Activated CD8-positive, alpha-beta memory T cell treated with anti-CD3 and anti-CD28 coated beads, Interleukin-2, amount 50 U/mL, for 24 hours (primary cell): ENCODE data around the gene FRA10AC1.

Experiments
- DNase-seq: peaks from one replicate; pipeline ENCODE4 v3.0.0-alpha.2; 2020; ENCODE audit errors: extremely low read depth

The FRA10AC1 gene

GRCh38 chr10:93702210-93703001 lies at the start of gene FRA10AC1:
FRA10AC1 (minus strand) TSS chr10:93702592; CDS start chr10:93700106, 2,486 bp downstream.
- DNase-seq: peak; percentile 85

- DNase-seq: no peak
Observed at GRCh38 chr10:93751832-93752231, 49.4 kb upstream of the FRA10AC1 start.

- DNase-seq: no peak
Observed at GRCh38 chr10:93751124-93751523, 48.7 kb upstream of the FRA10AC1 start.

GRCh38 chr10:93749218-93749799 lies 46.9 kb upstream of the FRA10AC1 start:
- DNase-seq: no peak

- DNase-seq: no peak
Observed at GRCh38 chr10:93746844-93747284, 44.5 kb upstream of the FRA10AC1 start.

- no peak for DNase-seq
Observed at GRCh38 chr10:93745408-93746065, 43.1 kb upstream of the FRA10AC1 start.

- no peak for DNase-seq
Observed at GRCh38 chr10:93742633-93743349, 40.4 kb upstream of the FRA10AC1 start.

GRCh38 chr10:93741367-93741766 lies 39.0 kb upstream of the FRA10AC1 start:
- DNase-seq: no peak

- DNase-seq: no peak
Observed at GRCh38 chr10:93726024-93726423, 23.6 kb upstream of the FRA10AC1 start.

GRCh38 chr10:93723153-93723552 lies 20.8 kb upstream of the FRA10AC1 start:
- DNase-seq: no peak

GRCh38 chr10:93722550-93722949 lies 20.2 kb upstream of the FRA10AC1 start:
- DNase-seq: no peak

GRCh38 chr10:93719901-93720300 lies 17.5 kb upstream of the FRA10AC1 start:
- DNase-seq: no peak

- DNase-seq: no peak
Observed at GRCh38 chr10:93718937-93719725, 16.7 kb upstream of the FRA10AC1 start.

- no peak for DNase-seq
Observed at GRCh38 chr10:93716766-93717165, 14.4 kb upstream of the FRA10AC1 start.

GRCh38 chr10:93715345-93715744 lies 13.0 kb upstream of the FRA10AC1 start:
- DNase-seq: no peak

GRCh38 chr10:93712593-93712992 lies 10.2 kb upstream of the FRA10AC1 start:
- no peak for DNase-seq

- no peak for DNase-seq
Observed at GRCh38 chr10:93711891-93712290, 9.5 kb upstream of the FRA10AC1 start.

- DNase-seq: no peak
Observed at GRCh38 chr10:93710333-93710909, 8.0 kb upstream of the FRA10AC1 start.

- no peak for DNase-seq
Observed at GRCh38 chr10:93707623-93708022, 5.2 kb upstream of the FRA10AC1 start.

GRCh38 chr10:93704451-93704850 lies 2.1 kb upstream of the FRA10AC1 start:
- DNase-seq: no peak

GRCh38 chr10:93703841-93704240 lies 1.4 kb upstream of the FRA10AC1 start:
- DNase-seq: no peak
